HCT116 (cell line): ENCODE measurements around the gene ZMYND19. TPM values are rescaled to one million over a fixed set of nuclear protein-coding genes. Genes with fewer than 3 reads are reported as not detected.

ENCODE experiments used
- ATAC-seq: fragments of 200-7000 bp; cut with Tn5 transposase; 2 replicates; pipeline ENCODE4 v1.9.1; 2020; ENCODE audit warnings: mild to moderate bottlenecking, moderate library complexity
- BruUV-seq: library from RNA; stranded (reverse); fragments of 400-500 nt; replicated peaks from 2 replicates; lab custom pipeline; 2021; lab: Mats Ljungman, UMichigan
- CTCF ChIA-PET: fragments of 300-600 bp; sonication (Branson Sonifier 250); formaldehyde crosslinking; loops from one replicate; lab custom pipeline; 2021; ENCODE audit warnings: antibody characterized with exemption; lab: Charles Lee
- POLR2A ChIA-PET: fragments of 300-600, 350-600 bp; sonication (Branson Sonifier 250); formaldehyde crosslinking; loops from one replicate; lab custom pipeline; 2021; ENCODE audit warnings: antibody characterized with exemption; lab: Charles Lee
- RAD21 ChIA-PET, 2 experiments: fragments of 300-600 bp; sonication (Branson Sonifier 250); formaldehyde crosslinking; loops; one replicate each; lab custom pipeline; 2023; ENCODE audit warnings: low total read pairs in 2 of 2; ENCODE audit not compliant: uncharacterized antibody in 2 of 2, unreplicated experiment in 2 of 2, low non-redundant PET in 1 of 2; lab: Charles Lee
- DNase-seq: peaks from one replicate; pipeline ENCODE4 v3.0.0-alpha.2; 2010; ENCODE audit warnings: low read depth, low spot score
- H2AFZ ChIP-seq: fragments of 200-600 bp; shearing (Covaris generic), sonication (generic); 2 replicates; pipeline ENCODE4 v1.6.1; 2017; ENCODE audit warnings: low read depth, mixed run types, mixed read lengths, antibody characterized with exemption, low read length; ENCODE audit not compliant: poor library complexity, severe bottlenecking
- H3K27ac ChIP-seq: 2 replicates; pipeline ENCODE4 v1.5.1; 2012; ENCODE audit warnings: low read depth, low read length
- H3K27me3 ChIP-seq: fragments of 200-600 bp; sonication (generic); 2 replicates; pipeline ENCODE4 v1.6.1; 2016; ENCODE audit warnings: mixed run types, low read length, mixed read lengths; ENCODE audit not compliant: insufficient read depth
- H3K36me3 ChIP-seq, 2 experiments: fragments of 200-500 bp in 1 of 2; fragments of 200-600 bp in 1 of 2; sonication (Bioruptor generic) in 1 of 2; sonication (generic) in 1 of 2; 2 replicates each; pipeline versions ENCODE4 v1.5.1 to v1.6.1; 2014 to 2016; ENCODE audit warnings: low read length in 2 of 2, inconsistent platforms in 1 of 2, mixed read lengths in 1 of 2, mixed run types in 1 of 2; ENCODE audit not compliant: insufficient read depth in 2 of 2, control insufficient read depth in 1 of 2
- H3K4me1 ChIP-seq, 2 experiments: fragments of 200-600 bp in 1 of 2; sonication (generic) in 1 of 2; 2 replicates each; pipeline versions ENCODE4 v1.5.1 to v1.6.1; 2012 to 2017; ENCODE audit warnings: low read length in 2 of 2, inconsistent platforms in 1 of 2, mild to moderate bottlenecking in 1 of 2, mixed read lengths in 1 of 2, mixed run types in 1 of 2, moderate library complexity in 1 of 2; ENCODE audit not compliant: insufficient read depth in 2 of 2, control insufficient read depth in 1 of 2
- H3K4me2 ChIP-seq: fragments of 200-600 bp; sonication (generic); 2 replicates; pipeline ENCODE4 v1.6.1; 2017; ENCODE audit warnings: mixed run types, low read length, mixed read lengths
- H3K4me3 ChIP-seq, 2 experiments: fragments of 200-600 bp in 1 of 2; sonication (generic) in 1 of 2; replicated peaks in 1 of 2; 2 replicates each; pipeline ENCODE4 v1.5.1; 2011 to 2016; ENCODE audit warnings: low read length in 2 of 2, control low read depth in 1 of 2, low read depth in 1 of 2, mild to moderate bottlenecking in 1 of 2, mixed read lengths in 1 of 2, mixed run types in 1 of 2
- H3K79me2 ChIP-seq: fragments of 200-600 bp; sonication (generic); 2 replicates; pipeline ENCODE4 v1.6.1; 2017; ENCODE audit warnings: mild to moderate bottlenecking, mixed run types, low read length, moderate library complexity, mixed read lengths; ENCODE audit not compliant: insufficient read depth
- H3K9ac ChIP-seq: fragments of 200-600 bp; sonication (generic); 2 replicates; pipeline ENCODE4 v1.6.1; 2016; ENCODE audit warnings: low read length, mixed read lengths
- H3K9me2 ChIP-seq: fragments of 200-600 bp; sonication (generic), shearing (Covaris generic); 2 replicates; pipeline ENCODE4 v1.6.1; 2017; ENCODE audit warnings: mixed run types, mild to moderate bottlenecking, moderate library complexity; ENCODE audit not compliant: insufficient read depth
- H3K9me3 ChIP-seq, 2 experiments: fragments of 200-500 bp in 1 of 2; fragments of 200-600 bp in 1 of 2; sonication (Bioruptor generic) in 1 of 2; sonication (generic) in 1 of 2; 2 replicates each; pipeline ENCODE4 v1.6.1; 2014 to 2017; ENCODE audit warnings: low read length in 2 of 2, mixed read lengths in 2 of 2, inconsistent platforms in 1 of 2, low read depth in 1 of 2, mild to moderate bottlenecking in 1 of 2, mixed run types in 1 of 2, moderate library complexity in 1 of 2; ENCODE audit not compliant: control insufficient read depth in 1 of 2, insufficient read depth in 1 of 2
- H4K20me1 ChIP-seq: fragments of 200-600 bp; sonication (generic), shearing (Covaris generic); 2 replicates; pipeline ENCODE4 v1.6.1; 2017; ENCODE audit warnings: mixed run types, mild to moderate bottlenecking, moderate library complexity; ENCODE audit not compliant: insufficient read depth
- EZH2 ChIP-seq: fragments of 200-600 bp; sonication (generic); IDR thresholded peaks from 2 replicates; pipeline ENCODE4 v1.6.1; 2017; ENCODE audit warnings: antibody characterized with exemption, mixed run types
- EZH2phosphoT487 ChIP-seq: fragments of 200-600 bp; IDR thresholded peaks from 2 replicates; pipeline ENCODE4 v1.6.1; 2018; ENCODE audit warnings: antibody characterized with exemption, borderline replicate concordance
- FOSL1 ChIP-seq: IDR thresholded peaks from 2 replicates; pipeline ENCODE4 v1.6.1; 2012; ENCODE audit warnings: low read depth
- JUND ChIP-seq: IDR thresholded peaks from 2 replicates; pipeline ENCODE4 v1.6.1; 2012
- POLR2A ChIP-seq: IDR thresholded peaks from 2 replicates; pipeline ENCODE4 v1.7.0; 2011; ENCODE audit warnings: borderline replicate concordance; ENCODE audit not compliant: insufficient read depth, insufficient read length; ENCODE audit errors: extremely low read depth
- POLR2AphosphoS5 ChIP-seq: IDR thresholded peaks from 2 replicates; pipeline ENCODE4 v1.6.1; 2011; ENCODE audit warnings: mild to moderate bottlenecking, low read depth, low read length, moderate library complexity
- SP1 ChIP-seq: IDR thresholded peaks from 2 replicates; pipeline ENCODE4 v1.6.1; 2012; ENCODE audit warnings: low read depth
- SRF ChIP-seq: IDR thresholded peaks from 2 replicates; pipeline ENCODE4 v1.6.1; 2012; ENCODE audit warnings: low read depth
- YY1 ChIP-seq: IDR thresholded peaks from 2 replicates; pipeline ENCODE4 v1.6.1; 2011; ENCODE audit warnings: low read length, low read depth, moderate library complexity, mild to moderate bottlenecking; ENCODE audit not compliant: insufficient replicate concordance; ENCODE audit errors: extremely low read depth
- intact Hi-C: fragments of 100-400 bp; cut with micrococcal nuclease; formaldehyde crosslinking; loops from 2 replicates; pipeline ENCODE4 v1.10.0; 2022
- total RNA-seq: library from RNA; stranded (reverse); gene quantifications from one replicate; pipeline ENCODE4 v1.2.1, GENCODE V29; 2021; ENCODE audit not compliant: unreplicated experiment
- TF ChIP-seq, protein P1 (sequence below), 3 experiments: fragments of 200-600 bp in 1 of 3; sonication (generic) in 1 of 3; IDR thresholded peaks in 2 of 3; conservative IDR thresholded peaks in 1 of 3; 2 replicates each; pipeline ENCODE4 v1.5.1; 2012 to 2017; ENCODE audit warnings: low read depth in 2 of 3, low read length in 2 of 3, antibody characterized with exemption in 1 of 3, borderline replicate concordance in 1 of 3, control low read depth in 1 of 3, mild to moderate bottlenecking in 1 of 3, mixed read lengths in 1 of 3, mixed run types in 1 of 3, moderate library complexity in 1 of 3; ENCODE audit not compliant: insufficient read depth in 1 of 3
- TF ChIP-seq, protein P2 (sequence below): IDR thresholded peaks from 2 replicates; pipeline ENCODE4 v1.6.1; 2012
- TF ChIP-seq, protein P3 (sequence below): IDR thresholded peaks from 2 replicates; pipeline ENCODE4 v1.6.1; 2012; ENCODE audit warnings: low read depth

Gene ZMYND19
- total RNA-seq, 1 experiment from 2014 or later = 57.4 TPM

DNA sequence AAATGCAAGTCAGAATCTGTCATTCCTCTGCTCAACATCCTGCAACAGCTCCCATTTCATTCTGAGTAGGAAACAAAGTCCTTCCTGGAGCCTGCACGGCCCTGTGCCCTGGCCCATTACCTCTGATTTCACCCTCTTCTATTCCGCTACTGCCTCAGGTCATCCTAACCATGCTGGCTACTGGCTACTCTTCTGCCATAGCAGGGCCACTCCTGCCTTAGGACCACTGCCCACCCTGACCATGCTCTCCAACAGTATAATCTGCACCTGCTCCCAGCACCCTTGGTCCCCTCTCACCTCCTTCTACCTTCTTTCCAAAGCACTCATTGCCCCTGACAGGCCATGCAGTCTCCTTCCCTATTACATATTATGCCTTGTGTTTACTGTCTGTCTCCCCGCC, 19.7 kb downstream of the ZMYND19 start:
- Histone ChIP-seq H3K4me3 (no peak overlapping the region), H2AFZ (no peak overlapping the region), H3K36me3 (peaks cover 19 to 38% of the 10 kb centered on the region in 2 experiments), H3K27me3 (no peaks in the 10 kb centered on the region), H3K4me2 (no peak overlapping the region), H3K9me3 (no peaks in the 10 kb centered on the region), H3K27ac (no peak overlapping the region), H3K9ac (no peak overlapping the region), H3K9me2 (no peaks in the 10 kb centered on the region), H3K4me1 (no peaks in the 10 kb centered on the region), H3K79me2 (peaks cover 43% of the 10 kb centered on the region), H4K20me1 (no peaks in the 10 kb centered on the region)
- TF ChIP-seq, protein P1, sequence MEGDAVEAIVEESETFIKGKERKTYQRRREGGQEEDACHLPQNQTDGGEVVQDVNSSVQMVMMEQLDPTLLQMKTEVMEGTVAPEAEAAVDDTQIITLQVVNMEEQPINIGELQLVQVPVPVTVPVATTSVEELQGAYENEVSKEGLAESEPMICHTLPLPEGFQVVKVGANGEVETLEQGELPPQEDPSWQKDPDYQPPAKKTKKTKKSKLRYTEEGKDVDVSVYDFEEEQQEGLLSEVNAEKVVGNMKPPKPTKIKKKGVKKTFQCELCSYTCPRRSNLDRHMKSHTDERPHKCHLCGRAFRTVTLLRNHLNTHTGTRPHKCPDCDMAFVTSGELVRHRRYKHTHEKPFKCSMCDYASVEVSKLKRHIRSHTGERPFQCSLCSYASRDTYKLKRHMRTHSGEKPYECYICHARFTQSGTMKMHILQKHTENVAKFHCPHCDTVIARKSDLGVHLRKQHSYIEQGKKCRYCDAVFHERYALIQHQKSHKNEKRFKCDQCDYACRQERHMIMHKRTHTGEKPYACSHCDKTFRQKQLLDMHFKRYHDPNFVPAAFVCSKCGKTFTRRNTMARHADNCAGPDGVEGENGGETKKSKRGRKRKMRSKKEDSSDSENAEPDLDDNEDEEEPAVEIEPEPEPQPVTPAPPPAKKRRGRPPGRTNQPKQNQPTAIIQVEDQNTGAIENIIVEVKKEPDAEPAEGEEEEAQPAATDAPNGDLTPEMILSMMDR (IDR thresholded peaks at IDR 0.05 in 2 of 3, conservative IDR thresholded peaks at IDR 0.05 in 1 of 3; ENCODE audit: borderline replicate concordance in 1 of 3, insufficient read depth in 1 of 3, low read depth in 2 of 3, low read length in 2 of 3) = no peak
- BruUV-seq = no TSS peak
- CTCF ChIA-PET = no interaction called here
- ATAC-seq (no peak), DNase-seq (no peak)
- RAD21 ChIA-PET = no interaction called here
- intact Hi-C loops = no loop called here
- POLR2A ChIA-PET = no interaction called here

- CTCF ChIA-PET = no interaction called here
- Histone ChIP-seq H4K20me1 (no peaks in the 10 kb centered on the region), H3K79me2 (peaks cover 35% of the 10 kb centered on the region), H3K4me1 (no peaks in the 10 kb centered on the region), H3K9ac (no peak overlapping the region), H3K9me2 (no peaks in the 10 kb centered on the region), H3K4me3 (no peak overlapping the region), H3K36me3 (peaks cover 17 to 30% of the 10 kb centered on the region in 2 experiments; a peak in 3 of 4 replicates), H2AFZ (no peak overlapping the region), H3K27ac (no peak overlapping the region), H3K27me3 (no peaks in the 10 kb centered on the region), H3K9me3 (no peaks in the 10 kb centered on the region), H3K4me2 (no peak overlapping the region)
- BruUV-seq = no TSS peak
- ATAC-seq (no peak), DNase-seq (no peak)
- RAD21 ChIA-PET = no interaction called here
- intact Hi-C loops = no loop called here
- POLR2A ChIA-PET = no interaction called here
- TF ChIP-seq JUND (no peak), POLR2A (no peak), SP1 (no peak), SRF (no peak), POLR2AphosphoS5 (no peak), EZH2 (no peak), FOSL1 (no peak), YY1 (no peak), EZH2phosphoT487 (no peak)
- TF ChIP-seq, protein P2, sequence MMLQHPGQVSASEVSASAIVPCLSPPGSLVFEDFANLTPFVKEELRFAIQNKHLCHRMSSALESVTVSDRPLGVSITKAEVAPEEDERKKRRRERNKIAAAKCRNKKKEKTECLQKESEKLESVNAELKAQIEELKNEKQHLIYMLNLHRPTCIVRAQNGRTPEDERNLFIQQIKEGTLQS = no peak
- TF ChIP-seq, protein P3, sequence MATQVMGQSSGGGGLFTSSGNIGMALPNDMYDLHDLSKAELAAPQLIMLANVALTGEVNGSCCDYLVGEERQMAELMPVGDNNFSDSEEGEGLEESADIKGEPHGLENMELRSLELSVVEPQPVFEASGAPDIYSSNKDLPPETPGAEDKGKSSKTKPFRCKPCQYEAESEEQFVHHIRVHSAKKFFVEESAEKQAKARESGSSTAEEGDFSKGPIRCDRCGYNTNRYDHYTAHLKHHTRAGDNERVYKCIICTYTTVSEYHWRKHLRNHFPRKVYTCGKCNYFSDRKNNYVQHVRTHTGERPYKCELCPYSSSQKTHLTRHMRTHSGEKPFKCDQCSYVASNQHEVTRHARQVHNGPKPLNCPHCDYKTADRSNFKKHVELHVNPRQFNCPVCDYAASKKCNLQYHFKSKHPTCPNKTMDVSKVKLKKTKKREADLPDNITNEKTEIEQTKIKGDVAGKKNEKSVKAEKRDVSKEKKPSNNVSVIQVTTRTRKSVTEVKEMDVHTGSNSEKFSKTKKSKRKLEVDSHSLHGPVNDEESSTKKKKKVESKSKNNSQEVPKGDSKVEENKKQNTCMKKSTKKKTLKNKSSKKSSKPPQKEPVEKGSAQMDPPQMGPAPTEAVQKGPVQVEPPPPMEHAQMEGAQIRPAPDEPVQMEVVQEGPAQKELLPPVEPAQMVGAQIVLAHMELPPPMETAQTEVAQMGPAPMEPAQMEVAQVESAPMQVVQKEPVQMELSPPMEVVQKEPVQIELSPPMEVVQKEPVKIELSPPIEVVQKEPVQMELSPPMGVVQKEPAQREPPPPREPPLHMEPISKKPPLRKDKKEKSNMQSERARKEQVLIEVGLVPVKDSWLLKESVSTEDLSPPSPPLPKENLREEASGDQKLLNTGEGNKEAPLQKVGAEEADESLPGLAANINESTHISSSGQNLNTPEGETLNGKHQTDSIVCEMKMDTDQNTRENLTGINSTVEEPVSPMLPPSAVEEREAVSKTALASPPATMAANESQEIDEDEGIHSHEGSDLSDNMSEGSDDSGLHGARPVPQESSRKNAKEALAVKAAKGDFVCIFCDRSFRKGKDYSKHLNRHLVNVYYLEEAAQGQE = no peak
Measured at GRCh38 chr9:137569609-137570203, 20.6 kb downstream of the ZMYND19 start.
